HEK293 (cell line): Measurements from ENCODE around the gene AKIP1.

Source experiments
- YY1 ChIP-seq: fragments of 450-650 bp; formaldehyde crosslinking; IDR thresholded peaks from 2 replicates; pipeline ENCODE4 v1.5.1; 2018; ENCODE audit warnings: missing biosample characterization, missing genetic modification characterization
- ZNF221 ChIP-seq: fragments of 450-650 bp; formaldehyde crosslinking; IDR thresholded peaks from 2 replicates; pipeline ENCODE4 v1.5.1; 2017; ENCODE audit warnings: missing biosample characterization, missing genetic modification characterization, borderline replicate concordance
- ZNF223 ChIP-seq: fragments of 450-650 bp; formaldehyde crosslinking; IDR thresholded peaks from 2 replicates; pipeline ENCODE4 v1.5.1; 2016; ENCODE audit warnings: missing biosample characterization, missing genetic modification characterization
- ZNF391 ChIP-seq: fragments of 450-650 bp; formaldehyde crosslinking; IDR thresholded peaks from 2 replicates; pipeline ENCODE4 v1.5.1; 2016; ENCODE audit warnings: low read depth, missing biosample characterization, missing genetic modification characterization, borderline replicate concordance
- ZNF596 ChIP-seq: fragments of 450-650 bp; IDR thresholded peaks from 2 replicates; pipeline ENCODE4 v1.5.0; 2018; ENCODE audit warnings: missing biosample characterization, mild to moderate bottlenecking, missing genetic modification characterization, moderate library complexity
- ZNF660 ChIP-seq: fragments of 450-650 bp; IDR thresholded peaks from 2 replicates; pipeline ENCODE4 v1.5.1; 2018; ENCODE audit warnings: missing biosample characterization, mild to moderate bottlenecking, missing genetic modification characterization
- ZNF777 ChIP-seq: fragments of 450-650 bp; formaldehyde crosslinking; IDR thresholded peaks from 2 replicates; pipeline ENCODE4 v1.5.1; 2017; ENCODE audit warnings: missing biosample characterization, missing genetic modification characterization, borderline replicate concordance
- ZXDB ChIP-seq: fragments of 450-650 bp; formaldehyde crosslinking; IDR thresholded peaks from 2 replicates; pipeline ENCODE4 v1.5.1; 2016; ENCODE audit warnings: missing biosample characterization, missing genetic modification characterization
- TF ChIP-seq, protein P1 (sequence below): fragments of 450-650 bp; formaldehyde crosslinking; IDR thresholded peaks from 2 replicates; pipeline ENCODE4 v1.5.1; 2016; ENCODE audit warnings: missing biosample characterization, missing genetic modification characterization
- TF ChIP-seq, protein P2 (sequence below): fragments of 450-650 bp; formaldehyde crosslinking; IDR thresholded peaks from 2 replicates; pipeline ENCODE4 v1.5.1; 2016; ENCODE audit warnings: missing biosample characterization, missing genetic modification characterization
- TF ChIP-seq, protein P3 (sequence below): fragments of 450-650 bp; formaldehyde crosslinking; IDR thresholded peaks from 2 replicates; pipeline ENCODE4 v1.5.1; 2016; ENCODE audit warnings: missing biosample characterization, missing genetic modification characterization, low read depth
- TF ChIP-seq, protein P4 (sequence below): fragments of 450-650 bp; formaldehyde crosslinking; IDR thresholded peaks from 2 replicates; pipeline ENCODE4 v1.5.1; 2016; ENCODE audit warnings: missing biosample characterization, missing genetic modification characterization, low read depth

DNA sequence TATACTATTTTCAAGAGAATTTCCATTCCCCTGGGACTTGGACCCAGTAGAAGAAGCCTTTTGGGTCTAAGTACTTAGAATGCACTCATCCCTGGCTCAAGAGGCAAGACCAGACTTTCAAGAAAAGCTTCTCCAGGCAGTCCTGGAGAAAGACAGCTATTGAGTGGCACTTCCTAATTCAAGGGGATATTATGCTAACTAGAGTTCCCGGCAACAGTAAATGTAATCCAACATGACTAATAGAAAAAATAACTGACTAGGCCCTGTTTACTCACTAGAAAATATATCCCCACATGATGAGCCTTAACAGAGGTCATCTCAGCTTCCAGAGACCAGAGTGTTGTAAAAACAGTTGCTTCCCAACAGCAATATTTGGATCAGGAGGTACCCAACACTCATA lies 47.2 kb upstream of the AKIP1 start:
- TF ChIP-seq, protein P1, sequence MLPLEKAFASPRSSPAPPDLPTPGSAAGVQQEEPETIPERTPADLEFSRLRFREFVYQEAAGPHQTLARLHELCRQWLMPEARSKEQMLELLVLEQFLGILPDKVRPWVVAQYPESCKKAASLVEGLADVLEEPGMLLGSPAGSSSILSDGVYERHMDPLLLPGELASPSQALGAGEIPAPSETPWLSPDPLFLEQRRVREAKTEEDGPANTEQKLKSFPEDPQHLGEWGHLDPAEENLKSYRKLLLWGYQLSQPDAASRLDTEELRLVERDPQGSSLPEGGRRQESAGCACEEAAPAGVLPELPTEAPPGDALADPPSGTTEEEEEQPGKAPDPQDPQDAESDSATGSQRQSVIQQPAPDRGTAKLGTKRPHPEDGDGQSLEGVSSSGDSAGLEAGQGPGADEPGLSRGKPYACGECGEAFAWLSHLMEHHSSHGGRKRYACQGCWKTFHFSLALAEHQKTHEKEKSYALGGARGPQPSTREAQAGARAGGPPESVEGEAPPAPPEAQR (tag by site-specific recombination) = no peak
- TF ChIP-seq, protein P2, sequence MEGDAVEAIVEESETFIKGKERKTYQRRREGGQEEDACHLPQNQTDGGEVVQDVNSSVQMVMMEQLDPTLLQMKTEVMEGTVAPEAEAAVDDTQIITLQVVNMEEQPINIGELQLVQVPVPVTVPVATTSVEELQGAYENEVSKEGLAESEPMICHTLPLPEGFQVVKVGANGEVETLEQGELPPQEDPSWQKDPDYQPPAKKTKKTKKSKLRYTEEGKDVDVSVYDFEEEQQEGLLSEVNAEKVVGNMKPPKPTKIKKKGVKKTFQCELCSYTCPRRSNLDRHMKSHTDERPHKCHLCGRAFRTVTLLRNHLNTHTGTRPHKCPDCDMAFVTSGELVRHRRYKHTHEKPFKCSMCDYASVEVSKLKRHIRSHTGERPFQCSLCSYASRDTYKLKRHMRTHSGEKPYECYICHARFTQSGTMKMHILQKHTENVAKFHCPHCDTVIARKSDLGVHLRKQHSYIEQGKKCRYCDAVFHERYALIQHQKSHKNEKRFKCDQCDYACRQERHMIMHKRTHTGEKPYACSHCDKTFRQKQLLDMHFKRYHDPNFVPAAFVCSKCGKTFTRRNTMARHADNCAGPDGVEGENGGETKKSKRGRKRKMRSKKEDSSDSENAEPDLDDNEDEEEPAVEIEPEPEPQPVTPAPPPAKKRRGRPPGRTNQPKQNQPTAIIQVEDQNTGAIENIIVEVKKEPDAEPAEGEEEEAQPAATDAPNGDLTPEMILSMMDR (tag by site-specific recombination) = no peak
- TF ChIP-seq ZXDB (tag by site-specific recombination) = no peak
- TF ChIP-seq ZNF660 (tag by site-specific recombination) = no peak
- no peak for TF ChIP-seq ZNF391 (tag by site-specific recombination)
- no peak for TF ChIP-seq ZNF596 (tag by site-specific recombination)
- TF ChIP-seq YY1 (tag by site-specific recombination) = no peak
- no peak for TF ChIP-seq ZNF777 (tag by site-specific recombination)
- TF ChIP-seq ZNF221 (tag by site-specific recombination) = no peak
- no peak for TF ChIP-seq ZNF223 (tag by site-specific recombination)
- TF ChIP-seq, protein P3, sequence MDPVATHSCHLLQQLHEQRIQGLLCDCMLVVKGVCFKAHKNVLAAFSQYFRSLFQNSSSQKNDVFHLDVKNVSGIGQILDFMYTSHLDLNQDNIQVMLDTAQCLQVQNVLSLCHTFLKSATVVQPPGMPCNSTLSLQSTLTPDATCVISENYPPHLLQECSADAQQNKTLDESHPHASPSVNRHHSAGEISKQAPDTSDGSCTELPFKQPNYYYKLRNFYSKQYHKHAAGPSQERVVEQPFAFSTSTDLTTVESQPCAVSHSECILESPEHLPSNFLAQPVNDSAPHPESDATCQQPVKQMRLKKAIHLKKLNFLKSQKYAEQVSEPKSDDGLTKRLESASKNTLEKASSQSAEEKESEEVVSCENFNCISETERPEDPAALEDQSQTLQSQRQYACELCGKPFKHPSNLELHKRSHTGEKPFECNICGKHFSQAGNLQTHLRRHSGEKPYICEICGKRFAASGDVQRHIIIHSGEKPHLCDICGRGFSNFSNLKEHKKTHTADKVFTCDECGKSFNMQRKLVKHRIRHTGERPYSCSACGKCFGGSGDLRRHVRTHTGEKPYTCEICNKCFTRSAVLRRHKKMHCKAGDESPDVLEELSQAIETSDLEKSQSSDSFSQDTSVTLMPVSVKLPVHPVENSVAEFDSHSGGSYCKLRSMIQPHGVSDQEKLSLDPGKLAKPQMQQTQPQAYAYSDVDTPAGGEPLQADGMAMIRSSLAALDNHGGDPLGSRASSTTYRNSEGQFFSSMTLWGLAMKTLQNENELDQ = no peak
- TF ChIP-seq, protein P4, sequence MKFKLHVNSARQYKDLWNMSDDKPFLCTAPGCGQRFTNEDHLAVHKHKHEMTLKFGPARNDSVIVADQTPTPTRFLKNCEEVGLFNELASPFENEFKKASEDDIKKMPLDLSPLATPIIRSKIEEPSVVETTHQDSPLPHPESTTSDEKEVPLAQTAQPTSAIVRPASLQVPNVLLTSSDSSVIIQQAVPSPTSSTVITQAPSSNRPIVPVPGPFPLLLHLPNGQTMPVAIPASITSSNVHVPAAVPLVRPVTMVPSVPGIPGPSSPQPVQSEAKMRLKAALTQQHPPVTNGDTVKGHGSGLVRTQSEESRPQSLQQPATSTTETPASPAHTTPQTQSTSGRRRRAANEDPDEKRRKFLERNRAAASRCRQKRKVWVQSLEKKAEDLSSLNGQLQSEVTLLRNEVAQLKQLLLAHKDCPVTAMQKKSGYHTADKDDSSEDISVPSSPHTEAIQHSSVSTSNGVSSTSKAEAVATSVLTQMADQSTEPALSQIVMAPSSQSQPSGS (tag by site-specific recombination) = no peak
